Measurements from ENCODE around the gene ETFBKMT. TPM values are rescaled to one million over a fixed set of nuclear protein-coding genes. Genes with fewer than 3 reads are reported as not detected.

ETFBKMT gene
- total and polyA plus RNA-seq, 2 of the 13 experiments (the other 11 are each of a cell fraction or from before 2014, with no cell fraction given): 0.62 to 0.93 TPM

DNA sequence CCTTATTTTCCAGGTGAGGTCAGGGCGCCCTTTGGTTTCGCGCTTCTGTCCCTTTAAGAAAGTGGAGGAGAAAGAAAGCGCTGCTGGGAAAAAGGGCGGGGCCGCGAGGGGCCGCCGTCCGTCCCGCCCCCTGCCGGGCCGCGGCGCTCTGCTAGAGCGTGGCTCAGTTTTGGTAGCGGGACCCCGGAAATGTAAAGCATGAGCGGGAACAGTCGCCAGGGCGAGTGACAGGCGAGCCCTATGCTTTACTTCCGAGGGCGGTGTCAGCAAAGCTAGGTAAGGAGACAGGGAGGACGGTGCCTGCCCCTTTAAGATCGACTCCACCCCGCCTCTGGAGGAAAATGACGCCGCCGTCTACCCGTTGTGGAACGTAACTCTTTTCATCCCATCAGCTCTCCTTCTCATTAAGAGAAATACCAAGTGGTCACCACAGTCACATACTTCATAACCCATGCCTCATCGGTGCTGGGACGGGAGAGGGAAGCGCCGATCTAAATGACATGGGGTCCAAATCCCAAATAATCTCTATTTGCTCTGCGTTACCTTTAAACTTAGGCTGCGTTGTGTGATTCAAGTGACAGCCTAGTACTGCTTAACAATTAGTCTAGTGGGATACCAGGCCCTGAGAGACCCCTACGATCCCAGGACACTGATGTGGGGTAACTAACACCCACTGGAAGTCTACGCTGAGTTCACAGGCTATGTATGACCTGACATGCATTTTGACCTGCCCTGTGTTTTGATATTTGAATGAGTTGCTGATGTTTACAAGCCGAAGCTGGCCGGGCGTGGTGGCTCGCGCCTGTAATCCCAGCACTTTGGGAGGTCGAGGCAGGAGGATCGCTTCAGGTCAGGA is at the start of gene ETFBKMT (continued):
- TF ChIP-seq, protein P1, sequence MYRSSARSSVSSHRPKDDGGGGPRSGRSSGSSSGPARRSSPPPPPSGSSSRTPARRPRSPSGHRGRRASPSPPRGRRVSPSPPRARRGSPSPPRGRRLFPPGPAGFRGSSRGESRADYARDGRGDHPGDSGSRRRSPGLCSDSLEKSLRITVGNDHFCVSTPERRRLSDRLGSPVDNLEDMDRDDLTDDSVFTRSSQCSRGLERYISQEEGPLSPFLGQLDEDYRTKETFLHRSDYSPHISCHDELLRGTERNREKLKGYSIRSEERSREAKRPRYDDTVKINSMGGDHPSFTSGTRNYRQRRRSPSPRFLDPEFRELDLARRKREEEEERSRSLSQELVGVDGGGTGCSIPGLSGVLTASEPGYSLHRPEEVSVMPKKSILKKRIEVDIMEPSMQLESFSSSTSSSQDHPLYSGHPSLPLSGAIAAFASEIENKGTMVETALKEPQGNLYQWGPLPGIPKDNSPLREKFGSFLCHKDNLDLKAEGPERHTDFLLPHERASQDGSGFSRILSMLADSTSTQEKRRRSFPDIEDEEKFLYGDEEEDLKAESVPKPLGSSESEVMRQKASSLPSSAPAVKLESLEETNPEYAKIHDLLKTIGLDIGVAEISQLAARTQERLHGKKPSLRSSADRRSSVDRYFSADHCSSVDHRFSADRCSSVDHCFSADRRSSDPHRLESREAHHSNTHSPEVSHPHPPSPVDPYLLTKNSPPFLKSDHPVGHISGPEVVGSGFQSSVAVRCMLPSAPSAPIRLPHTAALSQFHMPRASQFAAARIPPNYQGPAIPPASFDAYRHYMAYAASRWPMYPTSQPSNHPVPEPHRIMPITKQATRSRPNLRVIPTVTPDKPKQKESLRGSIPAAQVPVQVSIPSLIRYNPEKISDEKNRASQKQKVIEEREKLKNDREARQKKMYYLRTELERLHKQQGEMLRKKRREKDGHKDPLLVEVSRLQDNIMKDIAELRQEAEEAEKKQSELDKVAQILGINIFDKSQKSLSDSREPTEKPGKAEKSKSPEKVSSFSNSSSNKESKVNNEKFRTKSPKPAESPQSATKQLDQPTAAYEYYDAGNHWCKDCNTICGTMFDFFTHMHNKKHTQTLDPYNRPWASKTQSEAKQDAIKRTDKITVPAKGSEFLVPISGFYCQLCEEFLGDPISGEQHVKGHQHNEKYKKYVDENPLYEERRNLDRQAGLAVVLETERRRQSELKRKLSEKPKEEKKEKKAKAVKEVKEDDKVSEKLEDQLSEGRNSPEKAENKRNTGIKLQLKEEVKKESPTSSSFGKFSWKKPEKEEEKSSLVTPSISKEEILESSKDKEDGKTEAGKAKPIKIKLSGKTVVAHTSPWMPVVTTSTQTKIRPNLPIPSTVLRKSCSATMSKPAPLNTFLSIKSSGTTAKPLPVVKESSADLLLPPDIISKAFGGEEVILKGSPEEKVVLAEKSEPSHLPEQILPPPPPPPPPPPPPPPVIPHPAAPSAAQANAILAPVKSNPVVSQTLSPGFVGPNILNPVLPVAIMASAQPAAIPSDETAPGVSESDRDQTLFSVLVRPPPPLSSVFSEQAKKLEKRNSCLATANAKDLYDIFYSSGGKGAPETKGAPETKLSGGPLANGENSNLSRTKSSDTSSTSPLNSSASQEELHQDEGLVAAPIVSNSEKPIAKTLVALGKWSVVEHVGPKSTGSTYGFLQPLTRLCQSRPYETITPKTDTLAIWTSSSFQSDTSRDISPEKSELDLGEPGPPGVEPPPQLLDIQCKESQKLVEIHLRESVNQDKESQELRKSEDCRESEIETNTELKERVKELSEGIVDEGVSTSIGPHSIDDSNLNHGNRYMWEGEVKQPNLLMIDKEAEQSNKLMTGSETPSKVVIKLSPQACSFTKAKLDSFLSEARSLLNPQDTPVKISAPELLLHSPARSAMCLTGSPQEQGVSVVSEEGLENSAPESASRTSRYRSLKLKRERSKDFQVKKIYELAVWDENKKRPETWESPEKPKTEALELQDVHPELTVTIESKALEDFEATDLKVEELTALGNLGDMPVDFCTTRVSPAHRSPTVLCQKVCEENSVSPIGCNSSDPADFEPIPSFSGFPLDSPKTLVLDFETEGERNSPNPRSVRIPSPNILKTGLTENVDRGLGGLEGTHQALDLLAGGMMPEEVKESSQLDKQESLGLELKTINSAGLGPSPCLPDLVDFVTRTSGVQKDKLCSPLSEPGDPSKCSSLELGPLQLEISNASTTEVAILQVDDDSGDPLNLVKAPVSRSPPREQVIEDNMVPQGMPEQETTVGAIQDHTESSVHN (CRISPR knock-in tag; IDR thresholded peaks at IDR 0.05): no peak
- no peak for TF ChIP-seq KLF11 (CRISPR knock-in tag; IDR thresholded peaks at IDR 0.05)
- TF ChIP-seq BRF2 (CRISPR knock-in tag; IDR thresholded peaks at IDR 0.05): no peak
- peak; percentile 18; the same call in 1 of the 2 replicates for TF ChIP-seq MXD3 (CRISPR knock-in tag; IDR thresholded peaks at IDR 0.05)
- TF ChIP-seq NFRKB (IDR thresholded peaks at IDR 0.05): no peak
- peak; percentile 93 for TF ChIP-seq POGZ (CRISPR knock-in tag; IDR thresholded peaks at IDR 0.05)
- peak; percentile 48; the same call in 1 of the 2 replicates for TF ChIP-seq JUN (CRISPR knock-in tag; IDR thresholded peaks at IDR 0.05)
- TF ChIP-seq ZKSCAN8 (CRISPR knock-in tag; IDR thresholded peaks at IDR 0.05; ENCODE audit: borderline replicate concordance): 0 out of 2 replicates have a peak, but pooled peaks have one; percentile 1
- no peak for TF ChIP-seq ZNF713 (CRISPR knock-in tag; IDR thresholded peaks at IDR 0.05)
- no peak for TF ChIP-seq FUBP1 (CRISPR knock-in tag; IDR thresholded peaks at IDR 0.05; ENCODE audit: borderline replicate concordance)
- TF ChIP-seq NFE2L1 (CRISPR knock-in tag; IDR thresholded peaks at IDR 0.05; ENCODE audit: borderline replicate concordance): no peak
- no peak for TF ChIP-seq ZNF678 (CRISPR knock-in tag; IDR thresholded peaks at IDR 0.05)
